GM18526 (cell line): ENCODE measurements around the gene CERS3.

ENCODE experiments used
- POLR2A ChIP-seq: IDR thresholded peaks from 3 replicates; pipeline ENCODE4 v1.6.1; 2011; ENCODE audit not compliant: insufficient read length; ENCODE audit errors: extremely low read depth

The CERS3 gene

GRCh38 chr15:100544338-100544841, 15.6 kb upstream of the CERS3 start:
- TF ChIP-seq POLR2A, result no peak

GRCh38 chr15:100542290-100542689, 13.5 kb upstream of the CERS3 start:
- TF ChIP-seq POLR2A, result no peak

- TF ChIP-seq POLR2A, result no peak
These were observed 8.6 kb upstream of the CERS3 start for GRCh38 chr15:100537331-100537730.

GRCh38 chr15:100536733-100537132, 8.0 kb upstream of the CERS3 start:
- no peak for TF ChIP-seq POLR2A

GRCh38 chr15:100533886-100534285, 5.1 kb upstream of the CERS3 start:
- TF ChIP-seq POLR2A, result no peak

- no peak for TF ChIP-seq POLR2A
These were observed 3.1 kb upstream of the CERS3 start for GRCh38 chr15:100531823-100532327.

- no peak for TF ChIP-seq POLR2A
These were observed 2.5 kb upstream of the CERS3 start for GRCh38 chr15:100531204-100531603.

- no peak for TF ChIP-seq POLR2A
These were observed 806 bp upstream of the CERS3 start for GRCh38 chr15:100529556-100529955.

GRCh38 chr15:100526027-100526481, 2.7 kb downstream of the CERS3 start:
- no peak for TF ChIP-seq POLR2A

GRCh38 chr15:100525436-100525835, 3.3 kb downstream of the CERS3 start:
- TF ChIP-seq POLR2A, result no peak

GRCh38 chr15:100524326-100524725, 4.4 kb downstream of the CERS3 start:
- TF ChIP-seq POLR2A, result no peak

- TF ChIP-seq POLR2A, result no peak
These were observed 6.8 kb downstream of the CERS3 start for GRCh38 chr15:100521907-100522306.

- no peak for TF ChIP-seq POLR2A
These were observed 8.4 kb downstream of the CERS3 start for GRCh38 chr15:100520132-100520921.

GRCh38 chr15:100517846-100518245, 10.9 kb downstream of the CERS3 start:
- no peak for TF ChIP-seq POLR2A

GRCh38 chr15:100516643-100517512, 11.9 kb downstream of the CERS3 start:
- TF ChIP-seq POLR2A, result no peak

GRCh38 chr15:100515758-100516157, 13.0 kb downstream of the CERS3 start:
- TF ChIP-seq POLR2A, result no peak

- TF ChIP-seq POLR2A, result no peak
These were observed 20.0 kb downstream of the CERS3 start for GRCh38 chr15:100508641-100509300.
